ENCODE results near the gene RTN4RL1.

The RTN4RL1 gene

GRCh38 chr17:2059547-2060384 lies 34.6 kb upstream of the RTN4RL1 start:
- DNase-seq (ENCODE audit: low read depth), result no peak

- peak; percentile 72 for DNase-seq (ENCODE audit: low read depth)
Observed at GRCh38 chr17:2058586-2059546, 33.7 kb upstream of the RTN4RL1 start.

- no peak for DNase-seq (ENCODE audit: low read depth)
Observed at GRCh38 chr17:2057760-2058585, 32.8 kb upstream of the RTN4RL1 start.

GRCh38 chr17:2057175-2057759 lies 32.1 kb upstream of the RTN4RL1 start:
- DNase-seq (ENCODE audit: low read depth), result no peak

GRCh38 chr17:2056206-2057174 lies 31.4 kb upstream of the RTN4RL1 start:
- peak; percentile 52 for DNase-seq (ENCODE audit: low read depth)

GRCh38 chr17:2055292-2056205 lies 30.4 kb upstream of the RTN4RL1 start:
- DNase-seq (ENCODE audit: low read depth), result peak; percentile 41

GRCh38 chr17:2054512-2055291 lies 29.6 kb upstream of the RTN4RL1 start, which contains the start of gene HIC1:
Gene HIC1, plus strand, starts transcription at chr17:2055103. Its CDS starts 1,588 bp downstream, at chr17:2056691.
- DNase-seq (ENCODE audit: low read depth), result peak; percentile 86

GRCh38 chr17:2054262-2054511 lies 29.1 kb upstream of the RTN4RL1 start:
- no peak for DNase-seq (ENCODE audit: low read depth)

GRCh38 chr17:2053380-2054261 lies 28.5 kb upstream of the RTN4RL1 start:
- DNase-seq (ENCODE audit: low read depth), result peak; percentile 80

- no peak for DNase-seq (ENCODE audit: low read depth)
Observed at GRCh38 chr17:2051933-2052559, 26.9 kb upstream of the RTN4RL1 start.

GRCh38 chr17:2051061-2051932 lies 26.2 kb upstream of the RTN4RL1 start:
- DNase-seq (ENCODE audit: low read depth), result no peak

- peak; percentile 71 for DNase-seq (ENCODE audit: low read depth)
Observed at GRCh38 chr17:2050300-2051060, 25.3 kb upstream of the RTN4RL1 start.

- peak; percentile 82 for DNase-seq (ENCODE audit: low read depth)
Observed at GRCh38 chr17:2049333-2050299, 24.5 kb upstream of the RTN4RL1 start.

- DNase-seq (ENCODE audit: low read depth), result no peak
Observed at GRCh38 chr17:2048805-2049204, 23.7 kb upstream of the RTN4RL1 start.

Measured in activated T-cell treated with anti-CD3 and anti-CD28 coated beads for 48 hours (primary cell).